Measurements from ENCODE around the gene AVPR2.

Gene AVPR2

DNA sequence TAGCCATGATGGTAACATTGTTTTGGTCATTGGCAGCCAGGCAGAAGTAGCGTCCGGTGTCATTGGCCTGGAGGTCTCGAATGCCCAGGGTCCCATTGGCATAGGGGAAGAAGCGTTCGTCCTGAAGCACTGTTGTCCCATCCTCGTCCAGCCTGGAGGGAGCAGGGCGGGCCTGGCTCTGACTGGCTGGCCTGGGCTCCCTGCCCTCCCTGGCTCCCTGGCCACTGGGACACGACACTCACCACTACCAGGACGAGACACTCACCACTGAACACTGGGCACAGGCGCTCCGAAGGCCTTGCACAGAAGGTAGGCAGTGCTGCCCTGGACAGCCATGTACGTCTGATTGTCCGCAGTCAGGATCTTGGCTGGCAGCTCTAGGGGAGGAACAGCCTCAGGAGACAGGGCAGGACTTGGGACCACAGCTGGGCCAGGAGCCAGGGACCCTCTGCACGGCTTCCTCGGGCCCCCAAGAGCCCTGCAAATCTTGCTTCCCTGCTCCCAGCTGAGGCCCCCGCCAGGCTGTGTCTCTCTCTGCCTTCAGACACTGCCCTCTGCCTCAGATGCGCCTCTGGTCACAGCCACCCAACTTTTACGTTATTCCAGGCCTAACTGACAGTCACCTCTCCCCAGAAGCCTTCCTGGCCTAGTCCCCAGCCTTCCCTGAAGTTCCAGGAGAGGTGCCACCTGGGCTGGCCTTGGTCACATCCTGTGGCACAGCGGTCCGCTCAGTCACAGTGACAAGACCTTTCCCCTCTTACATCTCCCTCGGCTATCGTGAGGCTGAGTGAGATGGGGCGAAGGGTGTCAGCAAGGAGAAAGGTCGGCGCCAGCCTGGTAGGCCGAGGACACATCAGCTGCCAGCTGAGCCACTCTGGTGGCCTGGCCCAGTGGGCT is 35.6 kb upstream of the AVPR2 start:
- no peak for TF ChIP-seq TAF1 (IDR thresholded peaks at IDR 0.05; ENCODE audit: low read depth)
- TF ChIP-seq, protein P1, sequence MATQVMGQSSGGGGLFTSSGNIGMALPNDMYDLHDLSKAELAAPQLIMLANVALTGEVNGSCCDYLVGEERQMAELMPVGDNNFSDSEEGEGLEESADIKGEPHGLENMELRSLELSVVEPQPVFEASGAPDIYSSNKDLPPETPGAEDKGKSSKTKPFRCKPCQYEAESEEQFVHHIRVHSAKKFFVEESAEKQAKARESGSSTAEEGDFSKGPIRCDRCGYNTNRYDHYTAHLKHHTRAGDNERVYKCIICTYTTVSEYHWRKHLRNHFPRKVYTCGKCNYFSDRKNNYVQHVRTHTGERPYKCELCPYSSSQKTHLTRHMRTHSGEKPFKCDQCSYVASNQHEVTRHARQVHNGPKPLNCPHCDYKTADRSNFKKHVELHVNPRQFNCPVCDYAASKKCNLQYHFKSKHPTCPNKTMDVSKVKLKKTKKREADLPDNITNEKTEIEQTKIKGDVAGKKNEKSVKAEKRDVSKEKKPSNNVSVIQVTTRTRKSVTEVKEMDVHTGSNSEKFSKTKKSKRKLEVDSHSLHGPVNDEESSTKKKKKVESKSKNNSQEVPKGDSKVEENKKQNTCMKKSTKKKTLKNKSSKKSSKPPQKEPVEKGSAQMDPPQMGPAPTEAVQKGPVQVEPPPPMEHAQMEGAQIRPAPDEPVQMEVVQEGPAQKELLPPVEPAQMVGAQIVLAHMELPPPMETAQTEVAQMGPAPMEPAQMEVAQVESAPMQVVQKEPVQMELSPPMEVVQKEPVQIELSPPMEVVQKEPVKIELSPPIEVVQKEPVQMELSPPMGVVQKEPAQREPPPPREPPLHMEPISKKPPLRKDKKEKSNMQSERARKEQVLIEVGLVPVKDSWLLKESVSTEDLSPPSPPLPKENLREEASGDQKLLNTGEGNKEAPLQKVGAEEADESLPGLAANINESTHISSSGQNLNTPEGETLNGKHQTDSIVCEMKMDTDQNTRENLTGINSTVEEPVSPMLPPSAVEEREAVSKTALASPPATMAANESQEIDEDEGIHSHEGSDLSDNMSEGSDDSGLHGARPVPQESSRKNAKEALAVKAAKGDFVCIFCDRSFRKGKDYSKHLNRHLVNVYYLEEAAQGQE (IDR thresholded peaks at IDR 0.05; ENCODE audit: low read depth) = no peak
- TF ChIP-seq CREB1 (IDR thresholded peaks at IDR 0.05; ENCODE audit: low read depth) = no peak
- no peak for TF ChIP-seq CEBPB (IDR thresholded peaks at IDR 0.05)
- no peak for TF ChIP-seq TCF12 (IDR thresholded peaks at IDR 0.05; ENCODE audit: low read depth)
- no peak for TF ChIP-seq FOXM1 (IDR thresholded peaks at IDR 0.05; ENCODE audit: borderline replicate concordance, low read depth)
- TF ChIP-seq EGR1 (IDR thresholded peaks at IDR 0.05) = no peak
- TF ChIP-seq, protein P2, sequence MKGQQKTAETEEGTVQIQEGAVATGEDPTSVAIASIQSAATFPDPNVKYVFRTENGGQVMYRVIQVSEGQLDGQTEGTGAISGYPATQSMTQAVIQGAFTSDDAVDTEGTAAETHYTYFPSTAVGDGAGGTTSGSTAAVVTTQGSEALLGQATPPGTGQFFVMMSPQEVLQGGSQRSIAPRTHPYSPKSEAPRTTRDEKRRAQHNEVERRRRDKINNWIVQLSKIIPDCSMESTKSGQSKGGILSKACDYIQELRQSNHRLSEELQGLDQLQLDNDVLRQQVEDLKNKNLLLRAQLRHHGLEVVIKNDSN (IDR thresholded peaks at IDR 0.05) = no peak
- no peak for TF ChIP-seq ZBTB7A (IDR thresholded peaks at IDR 0.05; ENCODE audit: low read depth)
- no peak for TF ChIP-seq EP300 (IDR thresholded peaks at IDR 0.05; ENCODE audit: borderline replicate concordance)
- TF ChIP-seq, protein P3, sequence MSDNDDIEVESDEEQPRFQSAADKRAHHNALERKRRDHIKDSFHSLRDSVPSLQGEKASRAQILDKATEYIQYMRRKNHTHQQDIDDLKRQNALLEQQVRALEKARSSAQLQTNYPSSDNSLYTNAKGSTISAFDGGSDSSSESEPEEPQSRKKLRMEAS (IDR thresholded peaks at IDR 0.05) = no peak
- TF ChIP-seq RAD21 (IDR thresholded peaks at IDR 0.05; ENCODE audit: low read depth) = no peak
- TF ChIP-seq TEAD4 (IDR thresholded peaks at IDR 0.05) = no peak
- no peak for TF ChIP-seq NFIC (IDR thresholded peaks at IDR 0.05)
- TF ChIP-seq YY1 (IDR thresholded peaks at IDR 0.05; ENCODE audit: low read depth) = no peak

DNA sequence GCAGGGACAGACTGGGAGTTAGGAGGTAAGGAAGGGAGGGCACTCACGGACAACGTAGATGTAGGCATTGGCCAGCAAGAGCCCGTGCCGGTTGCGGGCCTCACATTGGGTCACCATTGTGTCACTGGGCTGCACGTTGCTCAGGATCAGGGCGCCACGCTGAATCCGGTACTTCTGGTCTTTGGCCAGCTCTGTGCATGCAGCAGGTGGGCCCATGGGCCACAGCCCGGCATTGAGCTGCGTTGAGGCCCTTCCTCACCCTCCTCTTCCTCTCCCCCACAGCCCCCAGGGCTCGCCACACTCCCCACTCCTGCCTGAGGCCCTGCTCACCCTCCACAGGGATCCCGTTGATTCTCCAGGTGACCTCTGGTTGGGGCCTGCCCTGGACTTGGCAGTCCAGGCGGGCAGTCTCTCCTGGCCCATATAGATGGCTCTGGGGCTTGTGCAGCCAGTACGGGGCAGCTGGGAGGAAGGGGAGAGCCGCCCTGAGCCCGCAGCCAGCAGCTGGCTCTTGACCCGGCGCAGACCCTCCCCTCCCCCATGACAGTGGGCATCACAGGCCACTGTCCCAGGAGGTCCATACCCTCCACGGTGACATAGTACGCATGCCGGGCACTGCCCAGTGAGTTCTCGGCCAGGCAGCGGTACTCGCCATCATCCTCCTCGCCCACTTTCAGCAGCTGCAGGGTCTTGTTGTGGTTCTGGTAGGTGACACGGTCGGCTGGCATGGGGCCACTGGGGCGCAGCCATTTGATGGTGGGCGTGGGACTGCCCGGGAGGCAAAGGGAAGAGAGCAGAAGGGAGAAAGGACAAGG is 34.8 kb upstream of the AVPR2 start:
- TF ChIP-seq, protein P1 (IDR thresholded peaks at IDR 0.05; ENCODE audit: low read depth) = no peak
- TF ChIP-seq FOXM1 (IDR thresholded peaks at IDR 0.05; ENCODE audit: borderline replicate concordance, low read depth) (no peak), YY1 (IDR thresholded peaks at IDR 0.05; ENCODE audit: low read depth) (no peak), NFIC (IDR thresholded peaks at IDR 0.05) (no peak), EP300 (IDR thresholded peaks at IDR 0.05; ENCODE audit: borderline replicate concordance) (no peak), TAF1 (IDR thresholded peaks at IDR 0.05; ENCODE audit: low read depth) (no peak), TCF12 (IDR thresholded peaks at IDR 0.05; ENCODE audit: low read depth) (no peak), EGR1 (IDR thresholded peaks at IDR 0.05) (no peak), TEAD4 (IDR thresholded peaks at IDR 0.05) (no peak), RAD21 (IDR thresholded peaks at IDR 0.05; ENCODE audit: low read depth) (no peak), CREB1 (IDR thresholded peaks at IDR 0.05; ENCODE audit: low read depth) (no peak), ZBTB7A (IDR thresholded peaks at IDR 0.05; ENCODE audit: low read depth) (no peak), CEBPB (IDR thresholded peaks at IDR 0.05) (no peak)
- TF ChIP-seq, protein P3 (IDR thresholded peaks at IDR 0.05) = no peak
- TF ChIP-seq, protein P2 (IDR thresholded peaks at IDR 0.05) = no peak

DNA sequence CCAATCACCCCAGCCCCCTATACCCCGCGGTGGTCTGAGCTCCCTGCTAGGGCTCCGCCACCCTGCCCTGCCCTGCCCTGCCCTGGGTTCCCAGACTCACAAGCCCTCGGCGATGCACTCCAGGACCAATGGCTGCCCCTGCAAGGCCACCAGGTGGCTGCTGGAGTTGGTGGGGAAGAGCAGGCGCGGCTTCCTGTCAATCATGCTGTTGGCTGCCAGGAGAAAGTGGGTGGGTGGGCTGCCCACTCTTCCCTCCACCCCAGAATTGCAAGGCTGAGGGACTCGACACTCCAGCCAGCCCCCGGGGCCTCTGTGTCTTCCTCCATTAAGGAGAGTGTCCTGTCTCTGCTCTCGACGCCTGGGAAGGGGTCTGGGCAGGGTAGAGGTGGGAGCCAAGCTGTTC is 34.2 kb upstream of the AVPR2 start:
- TF ChIP-seq NFIC (IDR thresholded peaks at IDR 0.05) = no peak
- TF ChIP-seq EGR1 (IDR thresholded peaks at IDR 0.05) = no peak
- TF ChIP-seq YY1 (IDR thresholded peaks at IDR 0.05; ENCODE audit: low read depth) = no peak
- no peak for TF ChIP-seq ZBTB7A (IDR thresholded peaks at IDR 0.05; ENCODE audit: low read depth)
- TF ChIP-seq, protein P1 (IDR thresholded peaks at IDR 0.05; ENCODE audit: low read depth) = no peak
- TF ChIP-seq, protein P2 (IDR thresholded peaks at IDR 0.05) = no peak

All from Ishikawa (cell line).